Body of pancreas (tissue), 4 donors: Measurements from ENCODE around the gene TST. TPM values are rescaled to one million over a fixed set of nuclear protein-coding genes. Genes with fewer than 3 reads are reported as not detected.

Source experiments
- ATAC-seq: fragments of 150-250 bp; one replicate; pipeline ENCODE4 v1.9.1; 2016
- DNase-seq, 4 donors: peaks; one replicate each; pipeline ENCODE4 v3.0.0-alpha.2; 2019
- H3K27ac ChIP-seq, 4 donors: fragments of 200-600 bp; sonication (generic); 1 replicate in 3 of 4; 2 replicates in 1 of 4; pipeline versions ENCODE4 v1.5.1 to v1.6.1; 2016 to 2019; ENCODE audit warnings: mild to moderate bottlenecking in 1 of 4, mixed read lengths in 1 of 4, moderate library complexity in 1 of 4
- H3K27me3 ChIP-seq, 2 donors: fragments of 200-600 bp; sonication (generic); one replicate each; pipeline ENCODE4 v1.6.0; 2016; ENCODE audit warnings: mild to moderate bottlenecking in 1 of 2
- H3K36me3 ChIP-seq, 2 donors: fragments of 200-600 bp; sonication (generic); replicated peaks in 1 of 2; 2 replicates each; pipeline ENCODE4 v1.5.1; 2016; ENCODE audit warnings: low read depth in 2 of 2; ENCODE audit not compliant: insufficient read depth in 1 of 2
- H3K4me1 ChIP-seq: fragments of 200-600 bp; sonication (generic); one replicate; pipeline ENCODE4 v1.6.0; 2016
- H3K4me3 ChIP-seq, 2 donors: fragments of 200-600 bp; sonication (generic); 1 replicate in 1 of 2; 2 replicates in 1 of 2; pipeline ENCODE4 v1.5.1; 2016 to 2019
- H3K9me3 ChIP-seq, 3 donors: fragments of 200-600 bp; sonication (generic); 1 replicate in 2 of 3; 2 replicates in 1 of 3; pipeline ENCODE4 v1.5.1; 2016
- CTCF ChIP-seq, 7 experiments: fragments of 450-650 bp in 4 of 7; fragments of 200-600 bp in 3 of 7; sonication (generic) in 3 of 7; IDR thresholded peaks; one replicate each; pipeline ENCODE4 v1.5.1; 2016 to 2019; ENCODE audit warnings: antibody characterized with exemption in 7 of 7
- POLR2A ChIP-seq, 3 donors: fragments of 450-650 bp; IDR thresholded peaks; one replicate each; pipeline ENCODE4 v1.6.1; 2016; ENCODE audit warnings: antibody characterized with exemption in 3 of 3, mild to moderate bottlenecking in 2 of 3
- WGBS, 2 donors: methylation state at CpG; one replicate each; pipeline ENCODE4 v1.1.5; 2017; 5-methylcytosine and 5-hydroxymethylcytosine counted together
- intact Hi-C: fragments of 100-400 bp; cut with DNase I; formaldehyde crosslinking; loops from one replicate; pipeline ENCODE4 v1.15.1; 2023
- total RNA-seq, 2 donors: library from RNA; depleted of rRNA; stranded (reverse); fragments of >200 nt; gene quantifications; one replicate each; pipeline ENCODE4 v1.1.0, GENCODE V29; 2016

Gene TST
- total RNA-seq, 2 donors from 2014 or later, result 73.8 to 91.1 TPM

- 95% methylated on average over 3 of the region's 3 CpGs for WGBS, 2 donors
- no peak overlapping the region for H3K4me3 ChIP-seq
- no peak for TF ChIP-seq CTCF (IDR thresholded peaks at IDR 0.05)
- no peak for TF ChIP-seq POLR2A (IDR thresholded peaks at IDR 0.05)
These were observed 7.8 kb downstream of the TST start for GRCh38 chr22:37011472-37011871.

GRCh38 chr22:37010976-37011375, 8.3 kb downstream of the TST start:
- no peaks in the 10 kb centered on the region for H3K36me3 ChIP-seq
- TF ChIP-seq POLR2A (IDR thresholded peaks at IDR 0.05) (no peak), CTCF (IDR thresholded peaks at IDR 0.05) (no peak)
- WGBS, 2 donors, result 82 to 84% methylated on average over 13 to 20 of the region's 20 CpGs
- no peaks in the 10 kb centered on the region for H3K9me3 ChIP-seq
- H3K27ac ChIP-seq, result peak overlapping the region in 3 of 4 donors; percentile 21 to 39 (median 22)
- no peaks in the 10 kb centered on the region for H3K27me3 ChIP-seq
- intact Hi-C loops, result no loop called here
- DNase-seq (no peak), ATAC-seq (no peak)
- no peak overlapping the region for H3K4me3 ChIP-seq
- peaks cover 33% of the 10 kb centered on the region for H3K4me1 ChIP-seq

More at GRCh38 chr22:37011472-37011871, 7.8 kb downstream of the TST start:
- Histone ChIP-seq H3K27me3 (no peaks in the 10 kb centered on the region), H3K9me3 (no peaks in the 10 kb centered on the region), H3K4me1 (peaks cover 38% of the 10 kb centered on the region), H3K36me3 (no peaks in the 10 kb centered on the region), H3K27ac (no peak overlapping the region)
- ATAC-seq, result no peak
- no peak for DNase-seq
- intact Hi-C loops, result no loop called here

DNA sequence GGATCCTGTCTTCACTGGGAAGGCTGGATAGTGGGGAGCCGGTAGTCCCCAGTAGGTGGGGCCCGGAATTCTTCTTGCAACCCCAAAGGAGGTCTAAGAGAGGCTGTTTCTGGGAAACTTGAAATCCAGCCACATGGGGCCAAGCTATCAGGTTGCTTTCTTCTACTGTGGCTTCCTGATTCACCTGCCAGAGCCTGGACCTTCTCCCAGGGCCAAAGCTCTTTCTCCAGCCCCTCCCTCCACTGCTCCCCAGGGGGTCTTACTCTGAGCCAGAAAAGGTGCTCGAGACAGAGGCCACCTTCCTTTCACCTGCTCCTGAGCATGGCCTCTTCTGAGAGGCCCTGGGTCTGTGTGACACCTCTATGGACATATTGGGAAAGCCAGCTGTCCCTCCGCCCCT, 9.1 kb downstream of the TST start:
- Histone ChIP-seq H3K4me3 (no peak overlapping the region), H3K9me3 (no peaks in the 10 kb centered on the region), H3K27me3 (no peaks in the 10 kb centered on the region), H3K27ac (peak overlapping the region in 3 of 4 donors; percentile 21 to 39 (median 22)), H3K4me1 (peaks cover 27% of the 10 kb centered on the region), H3K36me3 (no peaks in the 10 kb centered on the region)
- TF ChIP-seq POLR2A (IDR thresholded peaks at IDR 0.05) (no peak), CTCF (IDR thresholded peaks at IDR 0.05) (no peak)
- ATAC-seq (peak; percentile 39), DNase-seq (peak in 2 of 4 donors; percentile 25 to 47)
- 56 to 72% methylated on average over 3 to 4 of the region's 4 CpGs for WGBS, 2 donors
- intact Hi-C loops, result no loop called here

GRCh38 chr22:37009490-37009889, 9.8 kb downstream of the TST start:
- TF ChIP-seq POLR2A (IDR thresholded peaks at IDR 0.05) (no peak), CTCF (IDR thresholded peaks at IDR 0.05) (no peak)
- DNase-seq, result no peak
- Histone ChIP-seq H3K36me3 (no peaks in the 10 kb centered on the region), H3K4me1 (peaks cover 22% of the 10 kb centered on the region), H3K4me3 (no peak overlapping the region), H3K9me3 (no peaks in the 10 kb centered on the region), H3K27me3 (no peaks in the 10 kb centered on the region), H3K27ac (no peak overlapping the region)
- 85 to 96% methylated on average over 2 of the region's 2 CpGs for WGBS, 2 donors
- intact Hi-C loops, result no loop called here
- no peak for ATAC-seq

DNA sequence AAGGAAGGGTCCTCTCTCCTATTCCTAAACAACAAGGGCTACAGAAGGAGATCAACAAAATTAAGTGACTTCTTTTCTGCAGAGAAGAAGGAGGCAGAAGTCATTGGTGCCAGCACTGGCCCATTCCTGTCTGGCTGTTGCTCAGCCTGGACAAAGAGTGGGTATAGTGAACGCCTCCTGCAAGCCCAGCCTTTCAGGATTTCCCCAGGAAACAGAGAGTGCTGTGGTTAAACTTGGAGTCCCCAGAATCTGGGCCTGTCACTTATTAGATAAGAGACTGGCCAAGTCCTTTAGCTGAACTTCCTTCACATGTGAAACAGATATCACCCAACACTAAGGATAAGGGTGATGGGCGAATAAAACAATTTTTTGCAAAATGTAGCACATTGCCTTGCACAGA, 10.9 kb downstream of the TST start:
- intact Hi-C loops, result no loop called here
- Histone ChIP-seq H3K27me3 (no peaks in the 10 kb centered on the region), H3K9me3 (no peaks in the 10 kb centered on the region), H3K27ac (no peak overlapping the region), H3K4me1 (peaks cover 22% of the 10 kb centered on the region), H3K36me3 (no peaks in the 10 kb centered on the region), H3K4me3 (no peak overlapping the region)
- TF ChIP-seq CTCF (IDR thresholded peaks at IDR 0.05) (no peak), POLR2A (IDR thresholded peaks at IDR 0.05) (no peak)
- 51 to 60% methylated on average over 2 of the region's 2 CpGs for WGBS, 2 donors
- ATAC-seq, result no peak
- DNase-seq, result no peak
